Activated CD4-positive, CD25-positive, alpha-beta regulatory T cell treated with anti-CD3 and anti-CD28 coated beads, Interleukin-2, amount 50 U/mL, for 72 hours (primary cell): ENCODE results near the gene ARRDC4.
"Not testable (repeated sequence)": the region's sequence is repeated elsewhere in the genome, so short reads cannot be mapped to it uniquely, and the experiment has no call there.

Source experiments
- DNase-seq: peaks from one replicate; pipeline ENCODE4 v3.0.0; 2021

ARRDC4 gene

GRCh38 chr15:97966924-97967620 lies 6.6 kb downstream of the ARRDC4 start:
- DNase-seq: no peak

DNA sequence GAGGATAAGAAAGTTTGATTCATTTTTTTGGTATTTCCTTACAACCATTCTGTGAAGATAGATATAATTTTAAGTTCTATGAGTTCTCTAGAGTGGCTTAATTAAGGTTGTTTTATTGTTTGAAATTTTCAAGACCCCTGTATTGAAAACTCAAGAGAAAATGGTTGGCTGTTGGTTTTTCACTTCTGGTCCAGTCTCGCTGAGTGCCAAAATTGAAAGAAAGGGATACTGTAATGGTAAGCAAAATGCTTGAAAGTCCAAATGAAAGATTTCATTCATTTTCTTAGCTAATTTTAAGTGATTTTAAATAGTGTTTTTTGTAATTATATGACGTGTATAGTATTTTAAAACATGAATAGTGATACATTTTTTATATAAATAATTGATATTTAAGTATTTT lies 7.4 kb downstream of the ARRDC4 start:
- no peak for DNase-seq

- no peak for DNase-seq
Measured at GRCh38 chr15:97968380-97968779, 7.9 kb downstream of the ARRDC4 start.

DNA sequence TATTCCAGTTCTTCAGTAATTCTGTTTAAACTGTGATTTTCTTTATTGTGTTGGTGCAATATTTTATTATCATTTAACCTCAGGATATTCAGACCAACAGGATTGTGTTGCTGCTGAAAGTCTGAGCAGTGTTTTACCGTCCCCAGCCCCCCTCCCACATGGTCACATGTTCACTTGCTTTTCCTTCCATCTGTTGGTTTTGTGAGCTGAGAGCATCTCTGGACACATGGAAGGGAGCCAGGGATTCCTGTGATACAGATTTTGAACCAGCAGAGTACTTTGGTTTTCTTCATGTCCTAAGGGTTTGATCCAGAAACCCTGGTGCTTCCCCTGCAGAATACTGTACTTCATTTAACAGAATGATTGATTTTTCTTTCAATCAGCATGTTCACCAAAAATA lies 11.9 kb downstream of the ARRDC4 start:
- DNase-seq: no peak

GRCh38 chr15:97976129-97976528 lies 15.6 kb downstream of the ARRDC4 start:
- DNase-seq: no peak

GRCh38 chr15:97976766-97977503 lies 16.4 kb downstream of the ARRDC4 start:
- DNase-seq: no peak

GRCh38 chr15:97977734-97978133 lies 17.2 kb downstream of the ARRDC4 start:
- no peak for DNase-seq

GRCh38 chr15:97978401-97979139 lies 18.1 kb downstream of the ARRDC4 start:
- DNase-seq: no peak

GRCh38 chr15:97979140-97979520 lies 18.6 kb downstream of the ARRDC4 start:
- no peak for DNase-seq

- DNase-seq: no peak
Measured at GRCh38 chr15:97981058-97981457, 20.6 kb downstream of the ARRDC4 start.

DNA sequence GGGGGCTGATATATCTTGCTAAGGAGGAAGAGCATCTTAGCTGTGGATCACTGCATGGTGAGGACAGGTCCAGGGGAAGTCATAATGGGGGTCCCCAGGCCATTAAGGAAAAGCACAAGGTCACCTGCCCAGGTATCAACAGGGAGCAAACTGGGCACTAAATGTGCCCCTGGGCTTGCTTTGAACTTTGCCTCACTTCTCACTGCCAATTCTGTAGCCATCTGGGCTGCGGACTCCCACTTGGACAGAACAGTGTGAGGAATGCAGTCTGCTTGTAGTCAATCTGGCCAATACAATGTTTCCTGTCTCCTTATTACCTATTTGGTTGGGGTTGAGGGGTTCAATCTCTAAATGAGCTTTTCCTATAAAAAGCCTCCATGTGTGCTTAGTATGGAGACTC lies 21.3 kb downstream of the ARRDC4 start:
- DNase-seq: no peak

DNA sequence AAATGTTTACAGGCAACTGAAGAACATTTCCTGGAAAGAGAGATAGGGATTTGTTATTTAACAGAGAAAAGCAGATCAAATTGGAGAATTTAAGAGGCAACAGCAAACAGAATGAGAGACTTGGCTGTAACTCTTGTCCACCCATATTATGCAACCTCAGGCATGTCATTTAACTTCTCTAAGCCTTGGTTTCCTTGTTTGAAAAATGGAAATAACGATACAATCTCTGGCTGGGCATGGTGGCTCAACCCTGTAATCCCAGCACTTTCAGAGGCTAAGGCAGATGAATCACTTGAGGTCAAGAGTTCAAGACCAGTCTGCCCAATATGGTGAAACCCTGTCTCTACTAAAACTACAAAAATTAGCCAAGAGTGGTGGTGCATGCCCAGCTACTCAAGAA lies 23.7 kb downstream of the ARRDC4 start:
- no peak for DNase-seq

GRCh38 chr15:97985979-97986378 lies 25.5 kb downstream of the ARRDC4 start:
- not testable (repeated sequence) for DNase-seq

GRCh38 chr15:97986781-97987180 lies 26.3 kb downstream of the ARRDC4 start:
- DNase-seq: no peak

DNA sequence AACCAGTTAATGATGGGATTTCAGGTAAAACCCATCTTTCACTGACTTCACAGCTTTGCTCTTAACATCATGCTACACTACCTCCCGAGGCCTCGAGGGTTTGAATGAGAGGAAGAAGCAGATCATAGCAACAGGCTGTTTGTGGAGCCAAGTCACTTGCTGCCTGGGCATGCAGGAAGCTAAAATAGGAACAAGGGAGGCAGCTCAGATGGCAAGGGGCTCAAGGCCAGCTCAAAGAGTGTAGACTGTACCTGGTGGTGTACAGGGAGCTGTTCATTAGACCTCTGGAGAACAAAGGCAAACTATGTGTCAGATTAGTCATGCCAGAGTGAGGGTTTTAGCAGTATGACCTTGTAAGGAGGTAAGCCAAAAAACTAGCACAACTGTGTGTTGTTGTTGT lies 28.8 kb downstream of the ARRDC4 start:
- no peak for DNase-seq

- no peak for DNase-seq
Measured at GRCh38 chr15:97991972-97992541, 31.6 kb downstream of the ARRDC4 start.

- no peak for DNase-seq
Measured at GRCh38 chr15:97992823-97993222, 32.3 kb downstream of the ARRDC4 start.

DNA sequence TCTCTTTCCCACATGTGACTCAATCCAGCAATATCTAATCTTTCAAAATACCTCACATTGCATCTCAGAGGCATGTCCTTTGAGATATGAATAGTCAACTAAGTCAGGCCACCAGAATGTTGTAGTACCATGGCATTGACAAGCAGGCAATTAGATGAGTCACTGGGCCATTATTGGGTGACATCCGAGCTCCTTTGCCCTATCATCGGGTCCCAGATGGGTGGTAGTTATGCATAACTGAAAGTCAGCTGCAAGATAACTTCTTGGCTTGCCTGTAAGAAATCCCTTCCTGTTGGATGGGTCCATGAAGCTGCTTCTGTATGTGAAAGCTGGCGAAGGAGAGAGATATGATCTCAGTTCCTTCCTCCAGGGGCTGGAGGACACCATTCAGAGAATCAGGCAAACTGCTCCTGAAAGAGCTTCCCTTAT lies 32.8 kb downstream of the ARRDC4 start:
- no peak for DNase-seq

DNA sequence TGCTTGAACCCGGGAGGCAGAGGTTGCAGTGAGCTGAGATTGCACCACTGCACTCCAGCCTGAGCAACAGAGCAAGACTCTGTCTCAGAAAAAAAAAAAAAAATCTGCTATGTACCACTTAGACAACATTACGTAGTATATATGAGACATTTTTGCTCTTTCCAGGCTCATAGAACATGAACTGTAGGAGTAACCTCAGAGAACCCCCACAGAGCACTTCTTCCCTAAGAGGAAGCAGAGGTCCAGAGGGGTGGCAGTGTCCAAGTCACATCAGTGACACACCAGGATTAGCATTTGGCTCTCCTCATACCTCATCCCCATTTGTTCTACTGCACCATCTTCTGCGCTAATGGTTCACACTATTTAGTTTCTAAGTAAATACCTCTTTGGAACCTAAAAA lies 33.7 kb downstream of the ARRDC4 start:
- DNase-seq: no peak

DNA sequence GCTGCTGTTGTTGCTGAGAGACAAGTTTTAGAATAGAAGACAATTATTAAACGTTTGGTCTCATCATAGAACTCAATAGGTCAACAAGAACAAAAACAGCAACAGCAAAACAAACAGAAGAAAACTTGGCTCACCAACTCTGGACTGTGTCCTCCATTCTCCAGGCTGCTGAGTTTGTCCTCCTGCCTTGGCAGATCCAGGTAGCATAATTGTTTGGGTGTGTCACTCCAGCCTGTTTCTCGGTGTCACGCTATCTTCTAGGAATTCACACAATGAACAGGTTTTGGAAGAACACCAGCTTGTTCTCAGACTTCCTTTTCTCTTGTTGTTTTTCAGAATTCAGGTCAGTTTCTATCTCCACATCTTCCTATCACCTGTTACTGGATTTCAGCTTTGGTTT lies 34.7 kb downstream of the ARRDC4 start:
- no peak for DNase-seq

DNA sequence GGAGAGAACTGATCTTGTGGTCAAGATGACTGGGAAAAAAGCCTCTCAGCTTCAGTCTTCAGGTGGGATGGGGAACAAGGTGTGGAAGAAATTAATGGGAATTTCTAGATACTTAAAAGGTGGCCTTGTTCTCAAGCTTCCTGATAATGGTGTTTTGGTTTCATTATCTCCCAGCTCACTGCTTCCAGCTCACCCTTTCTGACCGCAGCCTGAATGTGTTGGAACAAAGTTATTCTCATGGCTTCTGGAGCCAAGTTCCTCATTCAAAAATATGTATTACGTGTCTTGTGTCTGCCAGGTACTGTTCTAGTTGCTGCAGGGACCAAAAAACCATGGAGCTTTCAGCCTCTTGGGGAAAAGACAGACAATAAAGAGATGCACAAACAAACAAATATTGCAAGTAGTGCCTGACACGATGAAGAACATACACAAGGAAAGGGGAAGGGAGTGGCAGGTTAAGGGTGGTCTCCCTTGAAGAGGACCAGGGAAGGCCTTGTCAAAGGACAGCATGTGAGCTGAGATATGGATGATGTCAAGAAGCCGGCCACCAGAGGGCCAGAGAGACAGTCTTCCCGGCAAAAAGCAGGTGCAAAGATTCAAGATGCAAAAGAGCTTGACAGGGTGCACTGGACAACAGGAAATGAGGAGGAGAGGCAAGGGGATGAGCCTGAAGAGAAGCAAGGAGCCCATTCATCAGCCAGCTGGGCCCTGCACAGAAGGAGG lies 35.5 kb downstream of the ARRDC4 start:
- DNase-seq: no peak

DNA sequence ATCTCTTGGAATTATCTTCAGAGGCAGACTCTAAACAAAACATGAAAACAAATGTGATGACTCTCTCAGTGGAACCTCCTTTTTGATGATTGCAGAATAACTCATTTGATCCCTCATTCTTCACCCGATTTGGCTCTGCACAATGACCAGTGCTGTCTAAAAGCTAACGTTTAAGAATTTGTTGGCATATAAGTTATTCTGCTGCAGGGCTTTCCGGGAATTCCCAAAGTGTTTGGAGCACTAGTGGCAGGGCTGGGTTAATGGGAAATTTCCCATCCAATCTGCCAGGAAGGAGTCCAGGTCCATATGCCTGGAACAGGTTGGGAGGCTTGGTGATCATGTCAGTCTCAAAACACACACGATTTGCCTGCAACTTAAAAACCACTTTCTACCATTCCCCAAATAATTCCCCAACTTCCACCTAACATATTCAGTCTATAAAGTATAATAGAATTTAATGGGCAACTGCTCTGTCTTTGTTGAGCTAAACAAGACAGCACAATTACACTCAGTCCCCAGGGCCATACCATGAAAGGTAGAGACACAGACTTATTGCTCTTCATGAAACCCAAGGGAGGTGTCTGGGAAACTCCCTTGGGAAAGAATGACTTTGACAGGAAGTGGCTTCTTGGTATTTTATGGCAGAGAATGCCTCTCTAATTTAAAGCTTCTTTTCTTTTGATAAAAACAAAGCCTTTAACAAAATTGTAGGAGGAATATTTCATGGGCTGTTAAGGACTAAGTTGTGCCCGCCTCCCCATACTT lies 38.0 kb downstream of the ARRDC4 start:
- no peak for DNase-seq
